HEK293 (cell line): ENCODE results near the gene ANTXR2.

ENCODE experiments used
- BCL11A ChIP-seq: fragments of 450-650 bp; formaldehyde crosslinking; IDR thresholded peaks from 2 replicates; pipeline ENCODE4 v1.5.1; 2016; ENCODE audit warnings: low read depth, missing biosample characterization, missing genetic modification characterization
- CTCF ChIP-seq: fragments of 450-650 bp; formaldehyde crosslinking; IDR thresholded peaks from 2 replicates; pipeline ENCODE4 v1.5.1; 2016; ENCODE audit warnings: missing biosample characterization, missing genetic modification characterization
- GLI2 ChIP-seq: fragments of 450-650 bp; formaldehyde crosslinking; IDR thresholded peaks from 2 replicates; pipeline ENCODE4; 2017; ENCODE audit warnings: missing biosample characterization, missing genetic modification characterization, low read depth, borderline replicate concordance
- KLF8 ChIP-seq: fragments of 450-650 bp; formaldehyde crosslinking; IDR thresholded peaks from 2 replicates; pipeline ENCODE4 v1.5.1; 2016; ENCODE audit warnings: missing biosample characterization, missing genetic modification characterization
- MEIS1 ChIP-seq: sonication (generic); formaldehyde crosslinking; IDR thresholded peaks from 2 replicates; pipeline ENCODE4 v1.8.1; 2022; ENCODE audit warnings: missing genetic modification reagents, mild to moderate bottlenecking, borderline replicate concordance
- SP2 ChIP-seq: fragments of 450-650 bp; formaldehyde crosslinking; IDR thresholded peaks from 2 replicates; pipeline ENCODE4 v1.5.1; 2016; ENCODE audit warnings: missing biosample characterization, missing genetic modification characterization
- ZNF239 ChIP-seq: fragments of 450-650 bp; formaldehyde crosslinking; IDR thresholded peaks from 2 replicates; pipeline ENCODE4 v1.5.1; 2016; ENCODE audit warnings: missing biosample characterization, missing genetic modification characterization
- ZNF416 ChIP-seq: fragments of 450-650 bp; formaldehyde crosslinking; IDR thresholded peaks from 2 replicates; pipeline ENCODE4 v1.5.1; 2016; ENCODE audit warnings: missing biosample characterization, missing genetic modification characterization
- TF ChIP-seq, protein P1 (sequence below): fragments of 450-650 bp; formaldehyde crosslinking; IDR thresholded peaks from 2 replicates; pipeline ENCODE4 v1.5.1; 2016; ENCODE audit warnings: missing biosample characterization, missing genetic modification characterization

DNA sequence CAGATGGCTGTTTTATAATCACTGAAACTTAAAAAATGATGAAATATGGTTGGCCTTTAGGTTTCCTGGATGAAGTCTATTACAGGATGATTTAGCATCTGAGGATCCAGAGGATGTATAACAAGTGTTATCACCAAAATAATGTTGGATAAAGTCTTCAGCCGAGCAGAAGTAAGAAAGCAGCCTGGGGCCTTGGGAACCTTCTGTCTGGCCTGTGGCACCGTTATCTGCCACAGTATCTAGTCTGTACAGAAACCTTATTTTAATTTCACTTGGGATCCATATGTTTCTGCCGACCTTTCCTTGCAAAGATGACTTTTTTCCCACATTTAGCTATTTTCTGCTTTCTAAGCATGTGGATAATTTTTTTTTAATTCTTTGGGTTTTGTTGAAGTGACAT, 20.5 kb upstream of the ANTXR2 start:
- TF ChIP-seq ZNF416 (tag by site-specific recombination) (no peak), CTCF (tag by site-specific recombination) (no peak), BCL11A (tag by site-specific recombination) (no peak), MEIS1 (no peak), SP2 (tag by site-specific recombination) (no peak), ZNF239 (tag by site-specific recombination) (no peak), KLF8 (tag by site-specific recombination) (no peak), GLI2 (tag by site-specific recombination) (no peak)
- TF ChIP-seq, protein P1, sequence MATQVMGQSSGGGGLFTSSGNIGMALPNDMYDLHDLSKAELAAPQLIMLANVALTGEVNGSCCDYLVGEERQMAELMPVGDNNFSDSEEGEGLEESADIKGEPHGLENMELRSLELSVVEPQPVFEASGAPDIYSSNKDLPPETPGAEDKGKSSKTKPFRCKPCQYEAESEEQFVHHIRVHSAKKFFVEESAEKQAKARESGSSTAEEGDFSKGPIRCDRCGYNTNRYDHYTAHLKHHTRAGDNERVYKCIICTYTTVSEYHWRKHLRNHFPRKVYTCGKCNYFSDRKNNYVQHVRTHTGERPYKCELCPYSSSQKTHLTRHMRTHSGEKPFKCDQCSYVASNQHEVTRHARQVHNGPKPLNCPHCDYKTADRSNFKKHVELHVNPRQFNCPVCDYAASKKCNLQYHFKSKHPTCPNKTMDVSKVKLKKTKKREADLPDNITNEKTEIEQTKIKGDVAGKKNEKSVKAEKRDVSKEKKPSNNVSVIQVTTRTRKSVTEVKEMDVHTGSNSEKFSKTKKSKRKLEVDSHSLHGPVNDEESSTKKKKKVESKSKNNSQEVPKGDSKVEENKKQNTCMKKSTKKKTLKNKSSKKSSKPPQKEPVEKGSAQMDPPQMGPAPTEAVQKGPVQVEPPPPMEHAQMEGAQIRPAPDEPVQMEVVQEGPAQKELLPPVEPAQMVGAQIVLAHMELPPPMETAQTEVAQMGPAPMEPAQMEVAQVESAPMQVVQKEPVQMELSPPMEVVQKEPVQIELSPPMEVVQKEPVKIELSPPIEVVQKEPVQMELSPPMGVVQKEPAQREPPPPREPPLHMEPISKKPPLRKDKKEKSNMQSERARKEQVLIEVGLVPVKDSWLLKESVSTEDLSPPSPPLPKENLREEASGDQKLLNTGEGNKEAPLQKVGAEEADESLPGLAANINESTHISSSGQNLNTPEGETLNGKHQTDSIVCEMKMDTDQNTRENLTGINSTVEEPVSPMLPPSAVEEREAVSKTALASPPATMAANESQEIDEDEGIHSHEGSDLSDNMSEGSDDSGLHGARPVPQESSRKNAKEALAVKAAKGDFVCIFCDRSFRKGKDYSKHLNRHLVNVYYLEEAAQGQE (tag by site-specific recombination): no peak
